ENCODE results near the gene TET1.

DNA sequence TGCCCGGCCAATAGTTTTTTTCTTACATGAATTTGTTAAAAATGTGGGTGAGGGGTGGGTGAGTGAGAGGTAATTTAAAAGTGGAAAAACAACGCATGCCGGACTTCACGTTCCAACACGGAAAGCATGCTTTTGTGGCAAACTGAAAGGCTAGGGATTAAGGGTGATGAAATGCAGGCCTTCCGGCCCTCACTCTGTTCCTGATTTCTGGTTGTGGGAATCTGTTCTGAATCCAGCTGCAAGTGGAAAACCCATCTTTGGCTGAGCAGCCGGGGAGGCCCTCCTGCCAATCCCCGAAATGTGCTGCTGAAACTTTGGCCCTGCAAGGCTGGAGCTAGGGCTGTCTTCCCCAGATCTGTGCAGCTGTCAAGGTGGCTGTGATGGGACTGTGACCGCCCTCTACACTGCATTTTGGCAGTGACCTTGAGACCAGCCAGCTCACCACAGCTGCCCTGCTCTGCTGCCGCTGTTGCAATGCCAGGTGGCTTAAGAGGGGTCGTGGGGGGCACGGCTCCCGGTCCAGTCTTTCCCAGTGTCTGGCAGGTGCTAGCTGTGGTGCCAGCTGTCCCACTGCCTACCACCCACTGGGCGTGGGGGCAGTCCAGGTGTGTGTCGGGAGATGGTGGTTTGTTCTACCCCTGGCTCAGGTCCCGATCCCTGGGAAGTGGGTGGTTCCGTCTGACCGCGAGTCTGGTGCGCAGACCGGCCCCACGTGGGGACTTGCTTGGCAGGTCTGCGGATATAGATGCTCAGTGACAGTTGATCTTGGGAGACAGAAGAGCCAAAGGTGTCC is 39.0 kb downstream of the TET1 start:
- TF ChIP-seq, protein P1, sequence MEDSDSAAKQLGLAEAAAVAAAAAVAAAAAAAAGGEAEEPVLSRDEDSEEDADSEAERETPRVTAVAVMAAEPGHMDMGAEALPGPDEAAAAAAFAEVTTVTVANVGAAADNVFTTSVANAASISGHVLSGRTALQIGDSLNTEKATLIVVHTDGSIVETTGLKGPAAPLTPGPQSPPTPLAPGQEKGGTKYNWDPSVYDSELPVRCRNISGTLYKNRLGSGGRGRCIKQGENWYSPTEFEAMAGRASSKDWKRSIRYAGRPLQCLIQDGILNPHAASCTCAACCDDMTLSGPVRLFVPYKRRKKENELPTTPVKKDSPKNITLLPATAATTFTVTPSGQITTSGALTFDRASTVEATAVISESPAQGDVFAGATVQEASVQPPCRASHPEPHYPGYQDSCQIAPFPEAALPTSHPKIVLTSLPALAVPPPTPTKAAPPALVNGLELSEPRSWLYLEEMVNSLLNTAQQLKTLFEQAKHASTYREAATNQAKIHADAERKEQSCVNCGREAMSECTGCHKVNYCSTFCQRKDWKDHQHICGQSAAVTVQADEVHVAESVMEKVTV (CRISPR knock-in tag; IDR thresholded peaks at IDR 0.05): no peak
- no peak for TF ChIP-seq CC2D1A (IDR thresholded peaks at IDR 0.05)
- TF ChIP-seq ELF1 (tag; IDR thresholded peaks at IDR 0.05): no peak
- TF ChIP-seq ZNF551 (CRISPR knock-in tag; IDR thresholded peaks at IDR 0.05): no peak
- no peak for TF ChIP-seq CEBPB (tag; IDR thresholded peaks at IDR 0.05)
- TF ChIP-seq, protein P2, sequence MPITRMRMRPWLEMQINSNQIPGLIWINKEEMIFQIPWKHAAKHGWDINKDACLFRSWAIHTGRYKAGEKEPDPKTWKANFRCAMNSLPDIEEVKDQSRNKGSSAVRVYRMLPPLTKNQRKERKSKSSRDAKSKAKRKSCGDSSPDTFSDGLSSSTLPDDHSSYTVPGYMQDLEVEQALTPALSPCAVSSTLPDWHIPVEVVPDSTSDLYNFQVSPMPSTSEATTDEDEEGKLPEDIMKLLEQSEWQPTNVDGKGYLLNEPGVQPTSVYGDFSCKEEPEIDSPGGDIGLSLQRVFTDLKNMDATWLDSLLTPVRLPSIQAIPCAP (CRISPR knock-in tag; IDR thresholded peaks at IDR 0.05; ENCODE audit: borderline replicate concordance): no peak
- TF ChIP-seq, protein P3, sequence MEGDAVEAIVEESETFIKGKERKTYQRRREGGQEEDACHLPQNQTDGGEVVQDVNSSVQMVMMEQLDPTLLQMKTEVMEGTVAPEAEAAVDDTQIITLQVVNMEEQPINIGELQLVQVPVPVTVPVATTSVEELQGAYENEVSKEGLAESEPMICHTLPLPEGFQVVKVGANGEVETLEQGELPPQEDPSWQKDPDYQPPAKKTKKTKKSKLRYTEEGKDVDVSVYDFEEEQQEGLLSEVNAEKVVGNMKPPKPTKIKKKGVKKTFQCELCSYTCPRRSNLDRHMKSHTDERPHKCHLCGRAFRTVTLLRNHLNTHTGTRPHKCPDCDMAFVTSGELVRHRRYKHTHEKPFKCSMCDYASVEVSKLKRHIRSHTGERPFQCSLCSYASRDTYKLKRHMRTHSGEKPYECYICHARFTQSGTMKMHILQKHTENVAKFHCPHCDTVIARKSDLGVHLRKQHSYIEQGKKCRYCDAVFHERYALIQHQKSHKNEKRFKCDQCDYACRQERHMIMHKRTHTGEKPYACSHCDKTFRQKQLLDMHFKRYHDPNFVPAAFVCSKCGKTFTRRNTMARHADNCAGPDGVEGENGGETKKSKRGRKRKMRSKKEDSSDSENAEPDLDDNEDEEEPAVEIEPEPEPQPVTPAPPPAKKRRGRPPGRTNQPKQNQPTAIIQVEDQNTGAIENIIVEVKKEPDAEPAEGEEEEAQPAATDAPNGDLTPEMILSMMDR (IDR thresholded peaks at IDR 0.05 in 2 of 3, conservative IDR thresholded peaks at IDR 0.05 in 1 of 3; ENCODE audit: insufficient read depth in 2 of 3, low read depth in 1 of 3, low read length in 3 of 3): no peak
- no peak for TF ChIP-seq TEAD2 (tag; IDR thresholded peaks at IDR 0.05)
- TF ChIP-seq, protein P4, sequence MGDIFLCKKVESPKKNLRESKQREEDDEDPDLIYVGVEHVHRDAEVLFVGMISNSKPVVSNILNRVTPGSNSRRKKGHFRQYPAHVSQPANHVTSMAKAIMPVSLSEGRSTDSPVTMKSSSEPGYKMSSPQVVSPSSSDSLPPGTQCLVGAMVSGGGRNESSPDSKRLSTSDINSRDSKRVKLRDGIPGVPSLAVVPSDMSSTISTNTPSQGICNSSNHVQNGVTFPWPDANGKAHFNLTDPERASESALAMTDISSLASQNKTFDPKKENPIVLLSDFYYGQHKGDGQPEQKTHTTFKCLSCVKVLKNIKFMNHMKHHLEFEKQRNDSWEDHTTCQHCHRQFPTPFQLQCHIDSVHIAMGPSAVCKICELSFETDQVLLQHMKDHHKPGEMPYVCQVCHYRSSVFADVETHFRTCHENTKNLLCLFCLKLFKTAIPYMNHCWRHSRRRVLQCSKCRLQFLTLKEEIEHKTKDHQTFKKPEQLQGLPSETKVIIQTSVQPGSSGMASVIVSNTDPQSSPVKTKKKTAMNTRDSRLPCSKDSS (IDR thresholded peaks at IDR 0.05; ENCODE audit: low read depth, partially characterized antibody): no peak
- TF ChIP-seq HDAC2 (IDR thresholded peaks at IDR 0.05): no peak
- TF ChIP-seq NR2C2 (CRISPR knock-in tag; IDR thresholded peaks at IDR 0.05): no peak
- no peak for TF ChIP-seq NR2C2 (tag; IDR thresholded peaks at IDR 0.05)

All from K562 (cell line).